ENCODE data around the gene GJC2. TPM values are rescaled to one million over a fixed set of nuclear protein-coding genes. Genes with fewer than 3 reads are reported as not detected.

GJC2 gene
- total RNA-seq, 2 donors from 2014 or later = 0.69 to 1.2 TPM

- H3K4me1 ChIP-seq = peaks cover 15% of the 10 kb centered on the region
- no peaks in the 10 kb centered on the region for H3K27me3 ChIP-seq
- no peak overlapping the region for H3K4me3 ChIP-seq
- no peak overlapping the region for H3K9ac ChIP-seq (ENCODE audit: low read depth in 2 of 2, low read length in 2 of 2)
- TF ChIP-seq CTCF (IDR thresholded peaks at IDR 0.05) = no peak
- no peaks in the 10 kb centered on the region for H3K36me3 ChIP-seq
- H3K27ac ChIP-seq = no peak overlapping the region
- intact Hi-C loops (cut with DNase I) = no loop called here
- DNase-seq = no peak
- H3K9me3 ChIP-seq = no peaks in the 10 kb centered on the region
Measured at GRCh38 chr1:228143480-228144192, 6.1 kb upstream of the GJC2 start.

GRCh38 chr1:228144193-228144992, 5.3 kb upstream of the GJC2 start:
- no peak for DNase-seq
- H3K36me3 ChIP-seq = no peaks in the 10 kb centered on the region
- H3K27ac ChIP-seq = no peak overlapping the region
- TF ChIP-seq CTCF (IDR thresholded peaks at IDR 0.05) = no peak
- H3K4me3 ChIP-seq = no peak overlapping the region
- no peaks in the 10 kb centered on the region for H3K27me3 ChIP-seq
- H3K9me3 ChIP-seq = no peaks in the 10 kb centered on the region
- peaks cover 15% of the 10 kb centered on the region for H3K4me1 ChIP-seq
- intact Hi-C loops (cut with DNase I) = no loop called here
- H3K9ac ChIP-seq (ENCODE audit: low read depth in 2 of 2, low read length in 2 of 2) = no peak overlapping the region

- intact Hi-C loops (cut with DNase I) = no loop called here
- Histone ChIP-seq H3K27ac (no peak overlapping the region), H3K9me3 (no peaks in the 10 kb centered on the region), H3K36me3 (no peaks in the 10 kb centered on the region), H3K27me3 (no peaks in the 10 kb centered on the region), H3K9ac (ENCODE audit: low read depth in 2 of 2, low read length in 2 of 2) (no peak overlapping the region), H3K4me3 (no peak overlapping the region), H3K4me1 (peaks cover 15% of the 10 kb centered on the region)
- TF ChIP-seq CTCF (IDR thresholded peaks at IDR 0.05) = no peak
- no peak for DNase-seq
Measured at GRCh38 chr1:228144993-228145343, 4.8 kb upstream of the GJC2 start.

GRCh38 chr1:228145463-228146416, 4.0 kb upstream of the GJC2 start:
- Histone ChIP-seq H3K4me3 (no peak overlapping the region), H3K9ac (ENCODE audit: low read depth in 2 of 2, low read length in 2 of 2) (no peak overlapping the region), H3K4me1 (peaks cover 15% of the 10 kb centered on the region), H3K36me3 (no peaks in the 10 kb centered on the region), H3K9me3 (no peaks in the 10 kb centered on the region), H3K27ac (no peak overlapping the region), H3K27me3 (no peaks in the 10 kb centered on the region)
- intact Hi-C loops (cut with DNase I) = no loop called here
- no peak for TF ChIP-seq CTCF (IDR thresholded peaks at IDR 0.05)
- DNase-seq = no peak

- no peak for DNase-seq
- Histone ChIP-seq H3K4me1 (peaks cover 13% of the 10 kb centered on the region), H3K27ac (no peak overlapping the region), H3K27me3 (no peaks in the 10 kb centered on the region), H3K4me3 (no peak overlapping the region), H3K9ac (ENCODE audit: low read depth in 2 of 2, low read length in 2 of 2) (no peak overlapping the region), H3K9me3 (no peaks in the 10 kb centered on the region), H3K36me3 (no peaks in the 10 kb centered on the region)
- TF ChIP-seq CTCF (IDR thresholded peaks at IDR 0.05) = no peak
- intact Hi-C loops (cut with DNase I) = no loop called here
Measured at GRCh38 chr1:228146417-228147150, 3.1 kb upstream of the GJC2 start.

Measured in colonic mucosa (tissue), 4 donors.